GM23338 (cell line): ENCODE data around the gene TENT5A. TPM values are rescaled to one million over a fixed set of nuclear protein-coding genes. Genes with fewer than 3 reads are reported as not detected.

Source experiments
- ATAC-seq: fragments of 200-7000 bp; cut with Tn5 transposase; 3 replicates; pipeline ENCODE4 v1.9.1; 2020
- DNase-seq: peaks from one replicate; pipeline ENCODE4 v3.0.0-alpha.2; 2015; ENCODE audit warnings: low spot score
- H2AFZ ChIP-seq: fragments of 200-600 bp; sonication (generic); 2 replicates; pipeline ENCODE4 v1.8.0; 2016; ENCODE audit warnings: antibody characterized with exemption, mild to moderate bottlenecking, moderate library complexity
- H3F3A ChIP-seq: fragments of 200-600 bp; sonication (generic); replicated peaks from 2 replicates; pipeline ENCODE4 v1.8.0; 2017; ENCODE audit warnings: antibody characterized with exemption, mixed run types, low read depth
- H3K27ac ChIP-seq: fragments of 200-600 bp; sonication (generic); 2 replicates; pipeline ENCODE4 v1.6.1; 2016; ENCODE audit warnings: low read depth
- H3K27me3 ChIP-seq: fragments of 200-600 bp; sonication (generic); 2 replicates; pipeline ENCODE4 v1.8.0; 2016; ENCODE audit warnings: mild to moderate bottlenecking, mixed run types, moderate library complexity; ENCODE audit not compliant: insufficient read depth
- H3K36me3 ChIP-seq: fragments of 200-600 bp; sonication (generic); 2 replicates; pipeline ENCODE4 v1.8.0; 2016; ENCODE audit warnings: mild to moderate bottlenecking; ENCODE audit not compliant: insufficient read depth
- H3K4me1 ChIP-seq: fragments of 200-600 bp; sonication (generic); 2 replicates; pipeline ENCODE4 v1.8.0; 2016; ENCODE audit warnings: mild to moderate bottlenecking, moderate library complexity; ENCODE audit not compliant: insufficient read depth
- H3K4me2 ChIP-seq: fragments of 200-600 bp; sonication (generic); 2 replicates; pipeline ENCODE4 v1.7.1; 2017; ENCODE audit warnings: mixed run types
- H3K4me3 ChIP-seq: fragments of 200-600 bp; sonication (generic); 2 replicates; pipeline ENCODE4 v1.6.1; 2016; ENCODE audit warnings: mixed run types
- H3K79me2 ChIP-seq: fragments of 200-600 bp; sonication (generic); replicated peaks from 2 replicates; pipeline ENCODE4 v1.8.0; 2017; ENCODE audit warnings: mild to moderate bottlenecking; ENCODE audit not compliant: insufficient read depth
- H3K9me2 ChIP-seq: fragments of 200-600 bp; sonication (generic); 2 replicates; pipeline ENCODE4 v1.8.0; 2017; ENCODE audit not compliant: insufficient read depth
- H4K20me1 ChIP-seq: fragments of 200-600 bp; sonication (generic); replicated peaks from 2 replicates; pipeline ENCODE4 v1.8.0; 2017; ENCODE audit warnings: mild to moderate bottlenecking; ENCODE audit not compliant: insufficient read depth
- H3K27ac Mint-ChIP-seq: 2 replicates; pipeline ENCODE4 v1.8.0; 2020; ENCODE audit warnings: inconsistent platforms, mild to moderate bottlenecking, moderate library complexity, mixed read lengths
- H3K27me3 Mint-ChIP-seq: 3 replicates; pipeline ENCODE4 v1.8.0; 2022; ENCODE audit warnings: low read depth, mild to moderate bottlenecking, moderate library complexity, mixed read lengths, inconsistent platforms; ENCODE audit not compliant: insufficient read depth, poor library complexity
- H3K36me3 Mint-ChIP-seq: 3 replicates; pipeline ENCODE4 v1.8.0; 2021; ENCODE audit warnings: low read depth, mild to moderate bottlenecking, inconsistent platforms, moderate library complexity, mixed read lengths
- H3K4me1 Mint-ChIP-seq: 3 replicates; pipeline ENCODE4 v1.8.0; 2020; ENCODE audit warnings: mild to moderate bottlenecking, inconsistent platforms, mixed read lengths
- H3K4me3 Mint-ChIP-seq: 3 replicates; pipeline ENCODE4 v1.8.0; 2021; ENCODE audit warnings: moderate library complexity, mild to moderate bottlenecking, inconsistent platforms, mixed read lengths
- H3K9me3 Mint-ChIP-seq: 3 replicates; pipeline ENCODE4 v1.8.0; 2020; ENCODE audit warnings: moderate library complexity, mild to moderate bottlenecking, inconsistent platforms, mixed read lengths
- CREB1 ChIP-seq: fragments of 250-450 bp; sonication (Bioruptor Pico); IDR thresholded peaks from 2 replicates; pipeline ENCODE4 v1.5.0; 2020; ENCODE audit warnings: low read depth, mild to moderate bottlenecking, moderate library complexity
- CTCF ChIP-seq, 2 experiments: fragments of 200-600 bp in 1 of 2; sonication (generic) in 1 of 2; conservative IDR thresholded peaks; 2 replicates each; pipeline versions ENCODE4 v1.5.1 to v1.6.1; 2016 to 2017; ENCODE audit warnings: antibody characterized with exemption in 2 of 2, low read depth in 2 of 2, mild to moderate bottlenecking in 2 of 2, moderate library complexity in 1 of 2
- ETS1 ChIP-seq: IDR thresholded peaks from 2 replicates; pipeline ENCODE4 v1.6.1; 2016; ENCODE audit warnings: antibody characterized with exemption
- EZH2 ChIP-seq: fragments of 200-600 bp; sonication (generic); IDR thresholded peaks from one replicate; pipeline ENCODE4 v1.8.0; 2017; ENCODE audit warnings: antibody characterized with exemption, mild to moderate bottlenecking, low read depth; ENCODE audit not compliant: unreplicated experiment
- EZH2phosphoT487 ChIP-seq: fragments of 200-600 bp; sonication (generic); IDR thresholded peaks from one replicate; pipeline ENCODE4 v1.8.1; 2018; ENCODE audit warnings: antibody characterized with exemption; ENCODE audit not compliant: unreplicated experiment
- JUNB ChIP-seq: IDR thresholded peaks from one replicate; pipeline ENCODE4 v1.6.1; 2016; ENCODE audit warnings: antibody characterized with exemption; ENCODE audit not compliant: unreplicated experiment
- NANOG ChIP-seq: IDR thresholded peaks from 2 replicates; pipeline ENCODE4 v1.6.1; 2016; ENCODE audit warnings: antibody characterized with exemption, borderline replicate concordance
- POLR2AphosphoS5 ChIP-seq: IDR thresholded peaks from 2 replicates; pipeline ENCODE4 v1.6.1; 2016; ENCODE audit warnings: antibody characterized with exemption, low read depth
- REST ChIP-seq: IDR thresholded peaks from one replicate; pipeline ENCODE4 v1.6.1; 2018; ENCODE audit warnings: antibody characterized with exemption; ENCODE audit not compliant: unreplicated experiment
- STAT1 ChIP-seq: IDR thresholded peaks from one replicate; pipeline ENCODE4 v1.6.1; 2016; ENCODE audit warnings: antibody characterized with exemption; ENCODE audit not compliant: unreplicated experiment
- ZNF114 ChIP-seq: fragments of 250-450 bp; sonication (Bioruptor Pico); IDR thresholded peaks from 2 replicates; pipeline ENCODE4 v1.5.0; 2020; ENCODE audit warnings: mild to moderate bottlenecking, moderate library complexity
- ZNF331 ChIP-seq: fragments of 250-450 bp; sonication (Bioruptor Pico); IDR thresholded peaks from 2 replicates; pipeline ENCODE4 v1.5.0; 2020; ENCODE audit warnings: low read depth, mild to moderate bottlenecking, moderate library complexity
- ZNF462 ChIP-seq: fragments of 250-450 bp; sonication (Bioruptor Pico); IDR thresholded peaks from 2 replicates; pipeline ENCODE4 v1.5.0; 2020; ENCODE audit warnings: mild to moderate bottlenecking, moderate library complexity
- polyA plus RNA-seq: library from polyadenylated mRNA; unstranded; fragments of >200 nt; fragmentation: Nextera tagmentation; extraction: Ambion mirVana; gene quantifications from 2 replicates; pipeline ENCODE4 v1.2.1, GENCODE V29; 2016
- total RNA-seq: library from RNA; depleted of rRNA; stranded (reverse); fragments of >200 nt; shearing (Covaris generic); gene quantifications from 2 replicates; pipeline ENCODE4 v1.2.3, GENCODE V29; 2014

Gene TENT5A
- total and polyA plus RNA-seq, 2 experiments from 2014 or later = 3.8 to 4.7 TPM

GRCh38 chr6:81700414-81700813 lies 52.1 kb downstream of the TENT5A start:
- H3K79me2 ChIP-seq = no peaks in the 10 kb centered on the region
- no peak overlapping the region for H3K4me3 ChIP-seq
- DNase-seq (no peak), ATAC-seq (no peak)
- no peak for TF ChIP-seq STAT1
- no peak for TF ChIP-seq EZH2
- TF ChIP-seq ETS1 = no peak
- no peak for TF ChIP-seq CREB1
- TF ChIP-seq EZH2phosphoT487 = no peak
- TF ChIP-seq POLR2AphosphoS5 = no peak
- no peak for TF ChIP-seq ZNF331 (CRISPR knock-in tag)
- TF ChIP-seq ZNF462 = no peak
- TF ChIP-seq ZNF114 (CRISPR knock-in tag) = no peak
- TF ChIP-seq REST = no peak
- no peak for TF ChIP-seq NANOG
- TF ChIP-seq CTCF (conservative IDR thresholded peaks at IDR 0.05; ENCODE audit: low read depth in 2 of 2) = no peak
- TF ChIP-seq JUNB = no peak
- no peak overlapping the region for H2AFZ ChIP-seq
- H3K4me1 ChIP-seq = peaks cover 14% of the 10 kb centered on the region
- H3F3A ChIP-seq = no peaks in the 10 kb centered on the region
- no peak overlapping the region for H3K27ac Mint-ChIP-seq
- no peaks in the 10 kb centered on the region for H3K9me3 Mint-ChIP-seq
- H3K36me3 Mint-ChIP-seq = no peaks in the 10 kb centered on the region
- H3K9me2 ChIP-seq = no peaks in the 10 kb centered on the region
- H3K4me1 Mint-ChIP-seq = peaks cover 31% of the 10 kb centered on the region
- H3K4me2 ChIP-seq = no peak overlapping the region
- no peaks in the 10 kb centered on the region for H4K20me1 ChIP-seq
- no peaks in the 10 kb centered on the region for H3K27me3 ChIP-seq
- no peak overlapping the region for H3K27ac ChIP-seq
- no peaks in the 10 kb centered on the region for H3K36me3 ChIP-seq
- H3K27me3 Mint-ChIP-seq = no peaks in the 10 kb centered on the region
- H3K4me3 Mint-ChIP-seq = no peak overlapping the region
